ENCODE data around the gene CD180. TPM values are rescaled to one million over a fixed set of nuclear protein-coding genes. Genes with fewer than 3 reads are reported as not detected.

Gene CD180
- total and polyA plus RNA-seq, 2 donors (not counting 3 experiments of a cell fraction or from before 2014, with no cell fraction given) = not detected

- BruUV-seq (replicated peaks) = no TSS peak
- Histone ChIP-seq H3K27ac (ENCODE audit: insufficient read depth, low read depth, low read length) (no peak overlapping the region), H3K9ac (replicated peaks; ENCODE audit: extremely low read depth, insufficient read depth, low read length) (no peak overlapping the region), H3K4me3 (replicated peaks in 1 of 3; ENCODE audit: insufficient read depth in 1 of 3, low read depth in 1 of 3, low read length in 3 of 3) (no peak overlapping the region), H3K79me2 (ENCODE audit: control insufficient read depth, insufficient read depth, low read length) (no peaks in the 10 kb centered on the region), H3K9me1 (replicated peaks; ENCODE audit: control insufficient read depth, extremely low read depth, insufficient read depth, low read length) (no peaks in the 10 kb centered on the region), H3K36me3 (ENCODE audit: control insufficient read depth in 2 of 2, extremely low read depth in 1 of 2, insufficient read depth in 2 of 2, low read length in 2 of 2) (no peaks in the 10 kb centered on the region), H3K9me3 (replicated peaks; ENCODE audit: control insufficient read depth, insufficient read depth, low read length) (no peaks in the 10 kb centered on the region), H3K4me1 (ENCODE audit: control insufficient read depth, extremely low read depth, insufficient read depth, low read length) (no peaks in the 10 kb centered on the region), H3K4me2 (ENCODE audit: insufficient read depth, low read length) (no peak overlapping the region), H4K20me1 (replicated peaks; ENCODE audit: control insufficient read depth, extremely low read depth, insufficient read depth, low read length) (no peaks in the 10 kb centered on the region), H2AFZ (ENCODE audit: low read depth, low read length) (no peak overlapping the region), H3K27me3 (ENCODE audit: control insufficient read depth in 2 of 2, insufficient read depth in 2 of 2, low read length in 2 of 2) (no peaks in the 10 kb centered on the region)
- DNase-seq (ENCODE audit: low read depth, low spot score) = no peak
- POLR2A ChIA-PET = no interaction called here
- dilution Hi-C loops (cut with MboI; ENCODE audit: extremely low pct_ligation_motif_present, low sequenced_read_pairs) = no loop called here
- TF ChIP-seq MYC (IDR thresholded peaks at IDR 0.05; ENCODE audit: low read depth, low read length) (no peak), POLR2A (IDR thresholded peaks at IDR 0.05; ENCODE audit: low read depth, low read length) (no peak), JUN (IDR thresholded peaks at IDR 0.05; ENCODE audit: borderline replicate concordance, insufficient read depth, insufficient read length, low read depth) (no peak), EZH2 (IDR thresholded peaks at IDR 0.05; ENCODE audit: borderline replicate concordance, low read depth, low read length, severe bottlenecking) (no peak), FOS (IDR thresholded peaks at IDR 0.05; ENCODE audit: borderline replicate concordance, insufficient read depth, low read length) (no peak), GATA2 (IDR thresholded peaks at IDR 0.05; ENCODE audit: insufficient read depth, insufficient read length, low read depth, low read length) (no peak), MAX (IDR thresholded peaks at IDR 0.05; ENCODE audit: insufficient read depth, insufficient read length) (no peak), POLR2AphosphoS5 (IDR thresholded peaks at IDR 0.05; ENCODE audit: insufficient read depth, low read depth, low read length) (no peak), CTCF (IDR thresholded peaks at IDR 0.05; ENCODE audit: extremely low read depth in 1 of 2, insufficient read depth in 1 of 2, low read depth in 1 of 2, low read length in 2 of 2) (no peak)
- FAIRE-seq = no peak
- CTCF ChIA-PET = interaction anchor here (1.1 to 1.2 kb wide), 2 partner anchors 16 to 24 kb away, joined by 3 to 4 read pairs; no protein-coding TSS in a partner anchor
- intact Hi-C loops (cut with micrococcal nuclease) = no loop called here
These were observed 3.7 kb downstream of the CD180 start for GRCh38 chr5:67192719-67193438.
